Stimulated activated CD4-positive, alpha-beta T cell treated with anti-CD3 and anti-CD28 coated beads, Interleukin-12 subunit alpha, Interleukin-12 subunit beta, amount 100 ng/mL, for 48 hours (primary cell): ENCODE measurements around the gene G6PC1.
"Not testable (repeated sequence)": the region's sequence is repeated elsewhere in the genome, so short reads cannot be mapped to it uniquely, and the experiment has no call there.

Source experiments
- DNase-seq, 3 donors: peaks; one replicate each; pipeline ENCODE4 v3.0.0-alpha.2; 2020; ENCODE audit warnings: low read depth in 2 of 3, low spot score in 1 of 3

Gene G6PC1

GRCh38 chr17:42873315-42873714, 27.3 kb upstream of the G6PC1 start:
- no peak for DNase-seq

GRCh38 chr17:42873932-42874695, 26.5 kb upstream of the G6PC1 start:
- DNase-seq = not testable (repeated sequence)

GRCh38 chr17:42877037-42877436, 23.6 kb upstream of the G6PC1 start:
- no peak for DNase-seq

- DNase-seq = no peak
Measured at GRCh38 chr17:42878123-42878880, 22.3 kb upstream of the G6PC1 start.

GRCh38 chr17:42878924-42879595, 21.5 kb upstream of the G6PC1 start:
- DNase-seq = no peak

GRCh38 chr17:42879596-42879985, 21.0 kb upstream of the G6PC1 start:
- no peak for DNase-seq

- no peak for DNase-seq
Measured at GRCh38 chr17:42880776-42881310, 19.8 kb upstream of the G6PC1 start.

- DNase-seq = not testable (repeated sequence)
Measured at GRCh38 chr17:42881706-42882105, 18.9 kb upstream of the G6PC1 start.

- DNase-seq = no peak
Measured at GRCh38 chr17:42882166-42882565, 18.4 kb upstream of the G6PC1 start.

- no peak for DNase-seq
Measured at GRCh38 chr17:42883802-42884558, 16.6 kb upstream of the G6PC1 start.

GRCh38 chr17:42885806-42886205, 14.8 kb upstream of the G6PC1 start:
- not testable (repeated sequence) for DNase-seq

- no peak for DNase-seq
Measured at GRCh38 chr17:42886283-42887176, 14.1 kb upstream of the G6PC1 start.

- no peak for DNase-seq
Measured at GRCh38 chr17:42889809-42890208, 10.8 kb upstream of the G6PC1 start.

- no peak for DNase-seq
Measured at GRCh38 chr17:42891539-42892152, 9.0 kb upstream of the G6PC1 start.

- no peak for DNase-seq
Measured at GRCh38 chr17:42893359-42893758, 7.2 kb upstream of the G6PC1 start.

- no peak for DNase-seq
Measured at GRCh38 chr17:42894283-42895184, 6.1 kb upstream of the G6PC1 start.

- DNase-seq = no peak
Measured at GRCh38 chr17:42895185-42895555, 5.4 kb upstream of the G6PC1 start.

GRCh38 chr17:42898147-42898811, 2.3 kb upstream of the G6PC1 start:
- no peak for DNase-seq
